ENCODE results near the gene MAZ.
A peak's percentile ranks its signal among the peaks of the same experiment; 100 is the strongest.
"Not testable (repeated sequence)": the region's sequence is repeated elsewhere in the genome, so short reads cannot be mapped to it uniquely, and the experiment has no call there.

MAZ gene

DNA sequence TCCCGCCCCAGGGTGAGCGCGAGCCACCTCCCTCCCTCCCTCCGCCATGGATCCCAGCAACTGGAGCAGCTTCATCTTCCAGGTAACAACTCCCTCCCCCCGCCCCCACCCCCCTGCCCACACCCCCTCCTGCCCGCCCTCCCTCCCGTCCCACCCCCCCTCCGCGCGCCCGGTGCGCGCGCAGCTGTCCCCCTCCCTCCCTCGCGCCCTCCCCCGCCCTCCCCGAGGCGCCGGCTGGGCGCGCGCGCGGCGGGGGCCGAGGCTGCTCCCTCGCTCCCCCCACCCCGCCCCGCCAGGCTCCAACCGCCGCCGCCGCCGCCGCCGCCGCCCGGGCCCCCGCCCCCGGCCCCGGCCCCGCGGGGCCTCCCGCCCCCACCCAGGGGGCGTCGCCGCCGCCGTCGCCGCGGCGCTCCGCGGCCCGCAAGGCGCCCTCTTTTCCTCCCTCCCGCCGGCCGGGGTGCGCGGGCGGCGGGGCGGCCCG is at the start of gene MAZ:
Gene MAZ, plus strand, starts transcription at position 431 of the 481 bp plus-strand sequence. CDS start 173 bp downstream, outside the sequence.
- peak; percentile 89 for DNase-seq

DNA sequence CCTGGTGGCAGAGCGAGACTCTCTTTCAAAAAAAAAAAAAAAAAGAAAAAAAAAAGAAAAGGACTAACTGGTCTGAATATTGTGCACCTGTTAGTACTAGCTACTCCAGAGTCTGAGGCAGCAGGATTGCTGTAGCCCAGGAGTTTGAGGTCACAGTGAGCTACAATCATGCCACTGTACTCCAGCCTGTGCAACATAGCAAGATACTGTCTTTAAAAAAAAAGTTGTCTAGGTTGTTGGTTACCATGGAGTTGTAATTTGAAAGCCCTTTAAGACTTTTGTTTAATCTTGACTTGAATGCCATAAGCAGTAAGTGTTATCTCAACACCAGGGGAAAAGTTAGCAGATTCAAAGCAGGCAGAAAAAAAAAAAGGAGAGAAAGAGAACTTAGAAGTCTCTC is 49.7 kb upstream of the MAZ start:
- DNase-seq: no peak

DNA sequence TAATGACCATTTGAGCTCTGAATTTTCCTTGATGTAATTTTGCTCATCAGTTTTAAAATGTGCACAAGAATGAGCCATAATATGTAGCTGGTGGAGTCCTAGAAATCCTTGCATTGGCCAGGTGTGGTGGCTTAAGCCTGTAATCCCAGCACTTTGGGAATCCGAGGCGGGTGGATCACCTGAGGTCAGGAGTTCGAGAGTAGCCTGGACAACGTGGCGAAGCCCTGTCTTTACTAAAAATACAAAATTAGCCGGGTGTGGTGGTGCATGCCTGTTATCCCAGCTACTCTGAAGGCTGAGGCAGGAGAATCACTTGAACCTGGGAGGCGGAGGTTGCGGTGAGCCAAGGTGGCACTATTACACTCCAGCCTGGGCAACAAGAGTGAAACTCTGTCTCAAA is 49.2 kb upstream of the MAZ start:
- DNase-seq: not testable (repeated sequence)

DNA sequence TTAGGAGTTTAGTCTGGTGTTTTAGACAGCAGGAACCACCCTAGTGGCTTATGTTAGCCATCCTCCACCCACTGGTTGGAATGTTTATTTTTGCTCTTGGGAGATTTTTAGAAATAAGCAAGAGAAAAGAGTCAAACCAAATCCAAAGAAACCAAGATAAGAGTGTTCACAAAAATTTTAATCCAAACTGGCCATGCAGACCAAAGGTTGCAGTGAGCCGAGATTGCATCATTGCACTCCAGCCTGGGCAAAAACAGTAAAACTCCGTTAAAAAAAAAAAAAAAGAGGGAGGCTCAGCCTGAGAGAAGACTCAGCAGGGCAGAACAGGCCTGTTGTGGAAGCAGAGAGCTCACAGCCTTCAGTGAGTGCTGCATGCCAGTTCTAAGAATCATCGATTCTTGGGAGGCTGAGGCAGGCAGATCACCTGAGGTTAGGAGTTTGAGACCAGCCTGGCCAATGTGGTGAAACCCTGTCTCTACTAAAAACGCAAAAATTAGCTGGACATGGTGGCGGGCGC is 48.3 kb upstream of the MAZ start:
- DNase-seq: no peak

DNA sequence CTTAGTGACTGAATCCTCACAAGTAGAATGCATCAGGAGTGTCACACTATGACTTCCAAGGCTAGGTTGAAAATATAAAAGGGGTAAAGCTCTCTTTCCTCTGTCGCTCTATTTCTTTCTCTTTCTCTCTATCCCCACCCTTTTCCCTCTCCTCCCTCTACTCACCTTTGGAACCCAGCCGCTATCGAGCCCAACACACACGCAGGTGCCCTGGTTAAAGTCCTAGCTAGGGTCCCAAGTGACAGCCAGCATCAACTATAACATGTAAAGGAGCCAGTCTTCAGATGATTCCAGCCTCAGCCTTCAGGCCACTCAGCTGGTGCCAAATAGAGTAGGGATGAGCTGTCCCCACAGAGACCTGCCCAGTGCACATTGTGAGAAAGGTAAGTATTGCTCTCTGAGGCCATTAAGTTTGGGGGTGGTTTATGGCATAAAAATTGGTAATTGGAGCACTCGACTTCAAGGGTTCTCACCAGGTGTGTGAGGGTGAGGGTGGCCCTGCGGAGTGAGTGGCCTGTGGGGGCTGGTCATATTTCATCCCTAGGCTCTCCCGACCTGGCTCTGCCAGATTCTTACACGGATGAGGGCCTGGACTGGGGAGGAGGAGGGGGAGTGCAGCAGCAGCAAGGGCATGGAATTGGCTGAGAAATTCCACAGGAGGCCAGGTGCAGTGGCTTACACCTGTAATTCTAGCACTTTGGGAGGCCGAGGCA is 45.6 kb upstream of the MAZ start:
- no peak for DNase-seq

DNA sequence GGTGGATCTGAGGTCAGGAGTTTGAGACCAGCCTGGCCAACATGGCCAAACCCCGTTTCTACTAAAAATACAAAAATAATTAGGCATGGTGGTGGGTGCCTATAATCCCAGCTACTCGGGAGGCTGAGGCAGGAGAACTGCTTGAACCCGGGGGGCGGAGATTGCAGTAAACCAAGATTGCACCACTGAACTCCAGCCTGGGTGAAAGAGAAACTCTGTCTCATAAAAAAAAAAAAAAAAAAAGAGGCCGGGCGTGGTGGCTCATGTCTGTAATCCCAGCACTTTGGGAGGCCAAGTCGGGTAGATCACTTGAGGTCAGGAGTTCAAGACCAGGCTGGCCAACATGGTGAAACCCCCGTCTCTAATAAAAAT is 45.1 kb upstream of the MAZ start:
- DNase-seq: not testable (repeated sequence)

DNA sequence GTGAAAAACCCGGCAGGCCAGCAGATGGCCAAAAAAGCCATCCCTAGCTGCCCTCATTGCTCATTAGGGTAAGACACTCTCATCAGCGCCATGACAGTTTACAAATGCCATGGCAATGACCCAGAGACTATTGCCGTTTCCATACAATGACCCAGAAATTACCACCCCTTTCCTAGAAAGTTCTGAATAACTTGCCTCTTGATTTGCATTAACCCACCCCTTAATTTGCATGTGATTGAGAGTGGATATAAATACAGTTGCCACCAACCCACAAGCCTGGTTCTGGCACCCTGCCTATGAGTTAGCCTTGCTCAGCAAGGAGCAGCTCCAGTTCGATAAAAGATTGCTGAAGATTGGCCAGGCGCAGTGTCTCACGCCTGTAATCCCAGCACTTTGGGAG is 44.4 kb upstream of the MAZ start:
- DNase-seq: no peak

DNA sequence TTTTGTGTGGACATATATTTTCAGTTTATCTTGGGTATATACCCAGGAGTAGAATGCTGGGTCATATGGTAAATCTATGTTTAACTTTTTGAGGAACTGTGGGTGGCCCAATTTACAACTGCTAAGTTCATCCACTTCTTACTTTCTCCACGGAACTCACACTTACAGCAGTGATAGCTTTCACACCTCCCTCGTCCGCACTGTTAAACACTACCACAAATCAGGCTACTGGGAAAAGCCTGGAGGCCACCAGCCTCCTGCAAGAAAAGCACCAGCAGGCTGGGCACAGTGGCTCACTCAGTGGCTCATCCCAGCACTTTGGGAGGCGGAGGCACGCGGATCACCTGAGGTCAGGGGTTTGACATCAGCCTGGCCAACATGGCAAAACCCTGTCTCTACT is 43.0 kb upstream of the MAZ start:
- DNase-seq: no peak

DNA sequence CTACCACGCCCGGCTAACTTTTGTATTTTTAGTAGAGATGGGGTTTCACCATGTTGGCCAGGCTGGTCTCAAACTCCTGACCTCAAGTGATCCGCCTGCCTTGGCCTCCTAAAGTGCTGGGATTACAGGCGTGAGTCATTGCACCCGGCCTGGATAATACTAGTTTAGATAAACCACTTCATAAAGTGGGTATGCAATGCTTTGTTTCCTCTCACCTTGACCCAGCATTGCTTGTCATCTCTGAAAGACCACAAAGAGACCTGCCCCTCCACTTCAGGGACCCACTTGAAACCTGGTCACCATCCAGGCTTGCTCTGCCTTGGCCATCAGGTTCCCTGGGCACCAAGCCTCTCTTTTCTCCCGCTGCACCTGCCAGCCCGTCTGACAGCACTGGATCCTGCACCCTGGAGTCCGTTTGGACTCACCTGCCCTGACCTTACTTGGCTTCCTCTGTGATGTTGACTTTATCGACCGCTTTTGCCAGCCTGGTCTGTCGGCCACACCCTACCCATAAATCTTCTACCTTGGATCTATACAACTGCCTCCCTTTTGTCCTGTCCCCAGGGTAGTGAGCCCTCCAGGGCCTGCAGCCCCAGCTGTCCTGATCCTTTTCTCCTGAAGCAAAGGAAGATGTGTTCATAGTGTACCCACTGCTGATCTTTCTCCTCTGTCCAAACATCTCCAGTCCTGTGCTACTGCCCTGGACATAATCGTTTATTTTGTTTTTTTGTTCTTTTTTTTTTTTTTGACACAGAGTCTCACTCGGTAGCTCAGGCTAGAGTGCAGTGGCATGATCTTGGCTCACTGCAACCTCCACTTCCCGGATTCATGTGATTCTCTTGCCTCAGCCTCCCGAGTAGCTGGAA is 40.9 kb upstream of the MAZ start:
- no peak for DNase-seq

DNA sequence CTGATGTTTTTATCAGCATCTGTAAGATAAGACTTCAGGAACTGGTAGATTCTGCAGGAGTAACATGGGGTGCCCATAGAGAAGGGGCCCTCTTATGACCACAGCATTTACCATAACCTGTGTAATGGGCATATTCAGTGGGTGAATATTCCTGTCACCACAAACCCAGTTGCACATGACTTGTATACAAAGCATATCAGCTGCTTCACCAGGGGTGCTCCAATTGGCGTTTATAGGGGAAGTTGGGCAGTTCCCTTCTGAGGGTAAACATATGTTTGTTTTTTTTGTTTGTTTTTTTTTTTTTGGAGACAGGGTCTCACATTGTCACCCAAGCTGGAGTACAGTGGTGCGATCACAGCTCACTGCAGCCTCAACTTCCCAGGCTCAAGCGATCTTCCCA is 39.8 kb upstream of the MAZ start:
- DNase-seq: no peak

DNA sequence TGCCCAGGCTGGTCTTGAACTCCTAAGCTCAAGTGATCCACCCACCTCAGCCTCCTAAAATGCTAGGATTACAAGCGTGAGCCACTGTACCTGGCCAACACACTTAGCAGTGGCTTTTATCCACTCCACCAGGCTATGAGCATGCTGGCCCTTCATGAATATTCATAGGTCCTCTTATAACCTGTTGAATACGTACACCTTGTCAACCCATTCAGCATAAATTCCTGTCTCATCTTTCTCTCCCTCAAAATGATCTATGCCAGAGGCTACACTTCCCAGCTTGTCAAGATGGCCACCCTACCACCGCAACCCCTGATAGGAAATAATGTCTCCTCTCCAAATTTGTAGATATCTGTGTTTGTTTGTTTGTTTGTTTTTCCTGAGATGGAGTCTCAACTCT is 39.3 kb upstream of the MAZ start:
- no peak for DNase-seq

DNA sequence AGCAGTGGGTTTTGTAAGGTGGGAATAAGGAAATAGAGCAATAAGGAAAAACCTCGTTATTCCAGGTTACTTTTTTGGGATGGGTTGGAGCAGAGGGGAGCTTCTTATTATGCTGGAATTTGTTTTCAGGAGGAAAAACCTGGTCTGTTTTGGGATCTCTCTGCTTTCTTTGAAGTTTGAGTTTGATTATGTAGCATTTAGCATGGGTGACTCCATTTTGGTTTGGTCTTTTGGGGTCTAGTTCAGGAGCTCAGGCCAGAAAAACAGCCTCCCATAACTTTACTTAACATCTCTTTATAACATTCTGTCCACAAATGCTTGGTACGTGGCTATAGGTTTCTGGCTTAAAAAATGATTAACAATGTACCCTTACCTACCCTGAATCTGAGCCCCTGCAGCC is 36.8 kb upstream of the MAZ start:
- DNase-seq: no peak

DNA sequence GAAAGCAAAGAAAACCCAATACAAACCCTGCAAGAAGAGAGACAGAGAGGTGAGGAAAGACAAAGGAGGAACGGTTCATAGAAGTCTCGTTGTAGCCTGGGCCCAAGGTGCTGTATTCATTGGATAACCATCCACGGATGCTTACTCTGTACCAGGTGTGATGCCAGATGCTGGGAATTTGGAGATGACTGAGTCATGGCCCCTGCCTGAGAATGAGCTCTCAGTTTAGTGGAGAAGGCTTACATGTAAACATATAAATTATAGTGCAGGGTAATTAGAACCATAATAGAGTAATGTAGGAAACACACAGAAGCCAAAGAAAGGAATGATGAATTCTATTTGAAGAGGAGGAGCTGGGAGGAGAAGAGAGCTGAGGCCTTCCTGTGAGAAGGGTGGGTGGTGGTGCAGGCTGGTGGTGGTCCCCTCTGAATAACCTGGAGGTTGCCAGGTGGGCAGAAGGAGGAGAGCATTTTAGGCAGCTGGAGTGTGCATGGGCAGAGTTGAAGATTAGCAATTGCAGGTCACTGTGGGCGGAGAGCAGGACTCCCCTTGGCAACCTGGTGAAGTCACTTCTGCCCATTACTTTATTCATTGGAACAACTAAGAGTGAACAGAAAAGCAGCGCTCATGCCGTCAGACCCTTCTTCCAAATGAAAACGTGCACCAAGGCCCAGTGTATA is 35.9 kb upstream of the MAZ start:
- DNase-seq: no peak

DNA sequence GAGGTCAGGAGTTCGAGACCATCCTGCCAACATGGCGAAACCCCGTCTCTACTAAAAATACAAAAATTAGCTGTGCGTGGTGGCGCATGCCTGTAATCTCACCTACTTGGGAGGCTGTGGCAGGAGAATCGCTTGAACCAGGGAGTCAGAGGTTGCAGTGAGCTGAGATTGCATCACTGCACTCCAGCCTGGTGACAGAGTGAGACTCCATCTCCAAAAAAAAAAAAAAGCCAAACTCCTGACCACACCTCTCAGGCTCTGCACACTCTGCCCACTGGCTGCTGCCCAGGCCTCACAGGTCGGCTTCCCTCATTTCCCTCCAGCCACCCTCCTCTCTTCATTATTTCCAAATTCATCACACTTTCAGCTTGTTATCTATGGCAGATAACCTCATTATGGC is 34.0 kb upstream of the MAZ start:
- DNase-seq: not testable (repeated sequence)

DNA sequence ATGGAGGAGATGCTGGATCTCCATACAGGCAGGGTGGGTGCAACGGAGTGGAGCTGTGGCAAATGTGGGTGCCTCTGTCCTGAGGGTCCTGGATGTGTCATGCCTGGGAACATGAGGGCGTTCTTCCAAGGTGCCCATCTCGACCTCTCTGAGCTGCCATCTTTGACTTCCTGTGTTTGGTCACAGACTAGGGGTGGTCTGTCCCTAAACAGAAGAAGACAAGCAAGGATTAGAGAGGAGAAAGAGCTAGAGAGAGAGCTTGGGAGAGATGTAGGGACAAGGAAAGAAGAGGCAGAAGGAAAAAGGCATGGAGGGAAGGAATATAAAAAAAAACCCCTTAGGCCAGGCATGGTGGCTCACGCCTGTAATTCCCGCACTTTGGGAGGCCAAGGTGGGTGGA is 31.6 kb upstream of the MAZ start:
- no peak for DNase-seq

DNA sequence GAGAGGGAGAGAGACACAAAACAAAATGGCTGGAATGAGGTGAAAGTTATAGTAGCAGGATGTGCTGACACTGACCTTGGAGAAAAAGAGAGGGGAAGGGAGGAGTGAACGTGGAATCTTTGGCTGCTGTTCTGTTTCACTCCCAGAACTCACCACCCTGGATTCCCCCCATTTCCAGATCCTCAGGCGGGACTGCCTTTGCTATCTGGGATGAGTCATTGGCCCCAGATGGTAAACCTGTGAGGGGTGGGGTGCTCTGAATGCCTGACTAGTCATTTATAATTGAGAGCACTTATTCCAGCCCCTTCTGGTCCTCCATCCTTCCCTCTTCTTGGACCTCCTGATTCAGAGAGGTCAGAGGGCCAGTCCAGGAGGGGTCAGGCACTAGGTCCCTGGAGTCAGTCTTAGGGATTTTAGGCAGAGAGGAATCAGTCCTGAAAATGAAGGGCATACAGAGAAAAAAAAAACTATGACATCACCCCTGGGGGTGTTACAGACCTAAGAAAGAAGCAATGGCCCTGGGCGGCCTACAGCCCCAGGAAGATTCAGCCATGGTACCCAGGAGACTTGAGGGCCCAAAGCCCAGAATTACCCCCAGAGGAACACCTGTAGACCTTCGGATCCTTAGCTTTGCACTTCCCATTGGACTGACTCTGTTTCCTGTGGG is 30.5 kb upstream of the MAZ start:
- DNase-seq: no peak

DNA sequence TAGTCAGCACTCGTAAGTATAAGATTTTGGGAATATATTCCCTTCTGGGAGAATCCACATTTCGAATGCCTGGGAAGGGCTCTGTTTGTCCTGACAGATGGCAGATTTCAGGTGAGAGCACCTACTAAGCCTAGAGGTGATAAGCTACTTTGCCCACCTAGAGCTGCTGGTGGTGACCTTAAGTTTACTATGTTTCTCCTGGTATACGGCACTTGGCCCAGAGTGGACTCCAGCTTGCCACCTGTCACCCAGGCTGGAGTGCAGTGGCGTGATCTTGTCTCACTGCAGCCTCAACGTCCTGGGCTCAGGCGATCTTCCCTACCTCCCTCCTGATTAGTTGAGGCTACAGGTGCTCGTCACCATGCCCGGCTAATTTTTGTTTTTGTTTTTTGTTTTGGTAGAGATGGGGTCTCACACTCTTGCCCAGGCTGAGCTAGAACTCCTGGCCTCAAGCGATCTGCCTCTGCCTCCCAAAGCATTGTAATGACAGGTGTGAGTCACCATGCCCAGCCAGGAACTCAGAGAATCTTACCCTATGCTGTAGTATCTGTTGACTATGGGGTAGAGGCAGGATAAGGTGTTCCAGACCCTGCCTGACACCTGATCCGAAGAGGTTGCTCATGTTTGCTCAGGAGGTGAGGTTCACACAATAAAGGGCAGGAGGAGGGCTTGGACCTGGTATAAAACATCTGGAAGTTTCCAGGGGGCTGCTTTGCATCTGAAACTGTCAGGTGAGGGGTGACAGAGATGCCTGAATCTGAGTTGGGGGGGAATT is 28.6 kb upstream of the MAZ start, which contains the start of gene ZG16:
Gene ZG16, plus strand, starts transcription at position 681 of the 775 bp plus-strand sequence. CDS start 1,011 bp downstream, outside the sequence.
- DNase-seq: no peak

DNA sequence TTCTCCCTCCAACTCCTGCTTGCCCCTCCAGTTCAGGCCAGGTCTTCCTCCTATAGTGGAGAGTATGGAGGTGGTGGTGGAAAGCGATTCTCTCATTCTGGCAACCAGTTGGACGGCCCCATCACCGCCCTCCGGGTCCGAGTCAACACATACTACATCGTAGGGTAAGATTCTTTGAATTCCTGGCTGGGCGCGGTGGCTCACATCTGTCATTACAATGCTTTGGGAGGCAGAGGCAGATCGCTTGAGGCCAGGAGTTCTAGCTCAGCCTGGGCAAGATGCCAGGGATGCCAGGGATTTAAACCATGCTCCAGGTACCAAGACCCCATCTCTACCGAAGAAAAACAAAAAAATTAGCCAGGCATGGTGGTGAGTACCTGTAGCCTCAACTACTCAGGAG is 26.9 kb upstream of the MAZ start:
- no peak for DNase-seq

DNA sequence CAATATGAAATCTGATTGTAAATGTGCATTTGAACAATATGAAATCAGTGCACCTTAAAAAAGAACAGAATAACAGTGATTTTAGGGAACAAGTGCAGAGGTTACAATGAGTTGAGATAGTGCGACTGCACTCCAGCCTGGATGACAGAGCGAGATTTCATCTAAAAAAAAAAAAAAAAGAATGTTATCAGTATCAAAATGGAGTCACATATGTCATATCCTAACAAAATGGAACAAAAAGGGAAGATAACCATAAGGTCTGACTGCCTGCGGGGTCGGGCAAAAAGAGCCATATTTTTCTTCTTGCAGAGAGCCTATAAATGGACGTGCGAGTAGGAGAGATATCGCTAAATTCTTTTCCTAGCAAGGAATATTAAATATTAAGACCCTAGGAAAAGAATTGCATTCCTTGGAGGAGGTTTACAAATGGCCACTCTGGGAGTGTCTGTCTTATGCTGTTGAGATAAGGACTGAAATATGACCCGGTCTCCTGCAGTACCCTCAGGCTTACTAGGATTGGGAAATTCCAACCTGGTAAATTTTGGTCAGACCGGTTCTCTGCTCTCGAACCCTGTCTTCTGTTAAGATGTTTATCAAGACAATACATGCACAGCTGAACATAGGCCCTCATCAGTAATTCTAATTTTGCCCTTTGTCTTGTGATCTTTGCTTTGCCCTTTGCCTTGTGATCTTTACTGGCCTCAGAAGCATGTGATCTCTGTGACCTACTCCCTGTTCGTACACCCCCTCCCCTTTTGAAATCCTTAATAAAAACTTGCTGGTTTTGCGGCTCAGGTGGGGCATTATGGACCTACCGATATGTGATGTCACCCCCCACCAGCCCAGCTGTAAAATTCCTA is 23.0 kb upstream of the MAZ start:
- DNase-seq: not testable (repeated sequence)

DNA sequence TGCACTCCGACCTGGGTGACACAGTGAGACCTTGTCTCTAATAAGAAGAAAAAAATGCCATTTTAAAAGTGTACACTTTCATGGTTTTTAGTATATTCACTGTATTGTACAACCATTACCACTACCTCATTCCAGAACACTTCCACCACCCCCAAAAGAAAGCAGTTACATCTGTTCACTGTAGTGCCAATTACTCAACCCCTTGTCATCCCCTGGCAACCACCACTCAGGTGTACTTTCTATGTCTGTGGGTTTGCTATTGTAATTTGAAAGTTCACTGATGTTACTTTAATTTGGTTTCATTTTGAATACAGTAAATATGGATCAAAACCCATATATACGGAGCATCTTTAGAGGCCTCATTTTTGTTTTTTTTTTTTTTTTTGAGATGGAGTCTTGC is 22.2 kb upstream of the MAZ start:
- DNase-seq: no peak

Measured in GDM1 (cell line).